A549 (cell line): ENCODE data around the gene SURF6. TPM values are rescaled to one million over a fixed set of nuclear protein-coding genes. Genes with fewer than 3 reads are reported as not detected.

Experiments
- ATAC-seq, 2 experiments: fragments of 200-7000 bp in 1 of 2; fragments of >200 bp in 1 of 2; cut with Nextera tagmentation in 1 of 2; cut with Tn5 transposase in 1 of 2; 3 replicates each; pipeline versions ENCODE4 v1.8.0 to v1.9.1; 2018 to 2020; ENCODE audit warnings: mild to moderate bottlenecking in 1 of 2, moderate library complexity in 1 of 2
- CTCF ChIA-PET: fragments of 300-600 bp; sonication (Branson Sonifier 250); formaldehyde crosslinking; extraction: SDS; loops from one replicate; lab custom pipeline; 2021; ENCODE audit warnings: antibody characterized with exemption, inconsistent platforms; lab: Yijun Ruan, JAX
- POLR2A ChIA-PET: fragments of 350-600 bp; formaldehyde crosslinking; extraction: SDS; loops from one replicate; lab custom pipeline; 2021; ENCODE audit warnings: antibody characterized with exemption, inconsistent platforms; lab: Yijun Ruan, JAX
- DNase-seq, 2 experiments: peaks; one replicate each; pipeline versions ENCODE4 v3.0.0 to v3.0.0-alpha.2; 2011 to 2016; ENCODE audit warnings: low read depth in 1 of 2, low spot score in 1 of 2
- FAIRE-seq: peaks from 2 replicates; lab custom pipeline; 2011; peaks lifted over from hg19 to GRCh38; lab: Jason Lieb, UNC
- H3K27ac ChIP-seq, 2 experiments: fragments of >200 bp; sonication (Bioruptor Twin); formaldehyde crosslinking; 3 replicates each; pipeline ENCODE4 v1.5.1; 2016 to 2017
- H3K4me1 ChIP-seq: fragments of >200 bp; sonication (Bioruptor Twin); formaldehyde crosslinking; 3 replicates; pipeline ENCODE4 v1.6.1; 2016
- H3K4me2 ChIP-seq: fragments of >200 bp; sonication (Bioruptor Twin); formaldehyde crosslinking; 3 replicates; pipeline ENCODE4 v1.6.1; 2016
- H3K4me3 ChIP-seq: fragments of >200 bp; sonication (Bioruptor Twin); formaldehyde crosslinking; 3 replicates; pipeline ENCODE4 v1.5.1; 2016
- H3K9me3 ChIP-seq: fragments of >200 bp; sonication (Bioruptor Twin); formaldehyde crosslinking; 3 replicates; pipeline ENCODE4 v1.6.1; 2016
- ATOH8 ChIP-seq: fragments of 250-450 bp; sonication (Bioruptor Pico); IDR thresholded peaks from 2 replicates; pipeline ENCODE4 v1.5.0; 2020; ENCODE audit warnings: low read depth, mild to moderate bottlenecking, moderate library complexity
- CBX2 ChIP-seq: fragments of 200-600 bp; sonication (generic); IDR thresholded peaks from 2 replicates; pipeline ENCODE4 v1.6.1; 2016; ENCODE audit warnings: low read depth, mild to moderate bottlenecking, borderline replicate concordance
- CBX8 ChIP-seq: fragments of 200-600 bp; sonication (generic); IDR thresholded peaks from 2 replicates; pipeline ENCODE4 v1.6.1; 2016
- CEBPB ChIP-seq, 2 experiments: fragments of >200 bp in 1 of 2; sonication (Bioruptor Twin) in 1 of 2; formaldehyde crosslinking in 1 of 2; IDR thresholded peaks; 2 replicates each; pipeline ENCODE4 v1.6.1; 2012 to 2016
- CHD2 ChIP-seq: fragments of 150-350 bp; IDR thresholded peaks from 2 replicates; pipeline ENCODE4 v1.6.1; 2014; ENCODE audit warnings: low read length; ENCODE audit not compliant: partially characterized antibody
- CHD4 ChIP-seq: fragments of 200-600 bp; sonication (generic); IDR thresholded peaks from 2 replicates; pipeline ENCODE4 v1.6.1; 2016; ENCODE audit warnings: antibody characterized with exemption, mild to moderate bottlenecking, borderline replicate concordance
- CTCF ChIP-seq: fragments of >200 bp; sonication (Bioruptor Twin); formaldehyde crosslinking; IDR thresholded peaks from 3 replicates; pipeline ENCODE4 v1.5.1; 2016
- ELK1 ChIP-seq: fragments of 150-350 bp; IDR thresholded peaks from 2 replicates; pipeline ENCODE4 v1.6.1; 2014; ENCODE audit warnings: low read depth, mild to moderate bottlenecking, low read length
- ESRRA ChIP-seq: fragments of 150-350 bp; IDR thresholded peaks from 2 replicates; pipeline ENCODE4 v1.6.1; 2014; ENCODE audit warnings: mild to moderate bottlenecking, low read length, borderline replicate concordance
- GATA3 ChIP-seq: IDR thresholded peaks from 2 replicates; pipeline ENCODE4 v1.6.1; 2012; ENCODE audit warnings: borderline replicate concordance
- HDAC2 ChIP-seq: fragments of 200-600 bp; sonication (generic); IDR thresholded peaks from 2 replicates; pipeline ENCODE4 v1.6.1; 2016
- HMGXB4 ChIP-seq: fragments of 250-450 bp; sonication (Bioruptor Pico); IDR thresholded peaks from 2 replicates; pipeline ENCODE4 v1.5.0; 2021; ENCODE audit warnings: mild to moderate bottlenecking, moderate library complexity, borderline replicate concordance
- HOXA7 ChIP-seq: fragments of 250-450 bp; sonication (Bioruptor Pico); IDR thresholded peaks from 2 replicates; pipeline ENCODE4 v1.5.0; 2020; ENCODE audit warnings: mild to moderate bottlenecking, moderate library complexity
- HOXB5 ChIP-seq: fragments of 250-450 bp; sonication (Bioruptor Pico); IDR thresholded peaks from 2 replicates; pipeline ENCODE4 v1.5.0; 2020; ENCODE audit warnings: mild to moderate bottlenecking, moderate library complexity
- JUN ChIP-seq, 2 experiments: fragments of >200 bp; sonication (Bioruptor Twin); formaldehyde crosslinking; IDR thresholded peaks; 2 replicates in 1 of 2; 3 replicates in 1 of 2; pipeline ENCODE4 v1.6.1; 2016 to 2017
- JUNB ChIP-seq: fragments of >200 bp; sonication (Bioruptor Twin); formaldehyde crosslinking; IDR thresholded peaks from 2 replicates; pipeline ENCODE4 v1.6.1; 2016
- MAZ ChIP-seq: fragments of 150-350 bp; IDR thresholded peaks from 2 replicates; pipeline ENCODE4 v1.6.1; 2014; ENCODE audit warnings: antibody characterized with exemption, low read depth, low read length, borderline replicate concordance
- NPAS2 ChIP-seq: fragments of 250-450 bp; sonication (Bioruptor Pico); IDR thresholded peaks from 2 replicates; pipeline ENCODE4 v1.8.0; 2022; ENCODE audit warnings: mild to moderate bottlenecking, moderate library complexity, borderline replicate concordance
- NR3C1 ChIP-seq: fragments of >200 bp; sonication (Bioruptor Twin); formaldehyde crosslinking; IDR thresholded peaks from 3 replicates; pipeline ENCODE4 v1.6.1; 2017
- RAD21 ChIP-seq, 2 experiments: fragments of >200 bp in 1 of 2; sonication (Bioruptor Twin) in 1 of 2; formaldehyde crosslinking in 1 of 2; IDR thresholded peaks in 1 of 2; conservative IDR thresholded peaks in 1 of 2; 2 replicates in 1 of 2; 3 replicates in 1 of 2; pipeline ENCODE4 v1.6.1; 2012 to 2018; ENCODE audit warnings: inconsistent platforms in 1 of 2
- RARB ChIP-seq: fragments of 250-450 bp; sonication (Bioruptor Pico); IDR thresholded peaks from 2 replicates; pipeline ENCODE4 v1.8.0; 2021; ENCODE audit warnings: mild to moderate bottlenecking, moderate library complexity
- RCOR1 ChIP-seq: fragments of 150-350 bp; IDR thresholded peaks from 2 replicates; pipeline ENCODE4 v1.6.1; 2014; ENCODE audit warnings: antibody characterized with exemption, low read length, low read depth
- REST ChIP-seq: fragments of 200-600 bp; sonication (generic); IDR thresholded peaks from 2 replicates; pipeline ENCODE4 v1.6.1; 2016; ENCODE audit warnings: antibody characterized with exemption, mild to moderate bottlenecking, moderate library complexity
- TP53 ChIP-seq: fragments of 250-450 bp; sonication (Bioruptor Pico); IDR thresholded peaks from 2 replicates; pipeline ENCODE4 v1.5.0; 2021; ENCODE audit warnings: mild to moderate bottlenecking, moderate library complexity
- ZC3H11A ChIP-seq: fragments of 450-650 bp; IDR thresholded peaks from 2 replicates; pipeline ENCODE4 v1.6.1; 2014; ENCODE audit warnings: antibody characterized with exemption, mild to moderate bottlenecking
- ZNF302 ChIP-seq: fragments of 250-450 bp; sonication (Bioruptor Pico); IDR thresholded peaks from 2 replicates; pipeline ENCODE4 v1.9.0; 2021; ENCODE audit warnings: inconsistent platforms, mild to moderate bottlenecking, moderate library complexity
- ZSCAN20 ChIP-seq: fragments of 250-450 bp; sonication (Bioruptor Pico); IDR thresholded peaks from 2 replicates; pipeline ENCODE4 v1.8.0; 2022; ENCODE audit warnings: mild to moderate bottlenecking, moderate library complexity
- WGBS: methylation state at CpG from one replicate; pipeline ENCODE4 v1.1.6; 2017; ENCODE audit errors: missing lambda C conversion rate; 5-methylcytosine and 5-hydroxymethylcytosine counted together
- polyA plus RNA-seq, 4 experiments: library from polyadenylated mRNA; depleted of rRNA in 3 of 4; stranded (reverse); fragments of >200 nt; fragmentation: RNase III in 1 of 4; extraction: RNeasy Plus Mini Kit Qiagen cat#74134 plus additional on column Dnase treatment in 1 of 4; gene quantifications; 2 replicates in 3 of 4; 3 replicates in 1 of 4; pipeline ENCODE4 v1.2.3, GENCODE V29; 2011 to 2017

SURF6 gene
- polyA plus RNA-seq, 2 of the 4 experiments (the other 2 are of a cell fraction), result 10.5 to 25.1 TPM

GRCh38 chr9:133307301-133307700, 28.7 kb downstream of the SURF6 start:
- H3K4me3 ChIP-seq, result no peak overlapping the region
- WGBS, result 73% methylated on average over 16 of the region's 16 CpGs
- FAIRE-seq (no peak), ATAC-seq (no peak), DNase-seq (no peak)
- no peak for TF ChIP-seq CHD4
- no peak for TF ChIP-seq CHD2
- TF ChIP-seq JUNB, result no peak
- no peak for TF ChIP-seq ZC3H11A
- no peak for TF ChIP-seq NPAS2 (CRISPR knock-in tag)
- TF ChIP-seq RAD21 (conservative IDR thresholded peaks at IDR 0.05 in 1 of 2, IDR thresholded peaks at IDR 0.05 in 1 of 2), result no peak
- no peak for TF ChIP-seq ZNF302 (CRISPR knock-in tag)
- no peak for TF ChIP-seq TP53 (CRISPR knock-in tag)
- no peak for TF ChIP-seq REST
- no peak for TF ChIP-seq CBX8
- no peak for TF ChIP-seq CBX2
- H3K27ac ChIP-seq, result no peak overlapping the region
- ChIA-PET CTCF (interaction anchor here (0.8 to 2.7 kb wide), 7 partner anchors 11 to 179 kb away, joined by 3 to 11 read pairs (median 3); no protein-coding TSS in a partner anchor), POLR2A (no interaction called here)
- H3K9me3 ChIP-seq, result peaks cover 10% of the 10 kb centered on the region; the same call in 2 of the 3 replicates
- no peaks in the 10 kb centered on the region for H3K4me1 ChIP-seq
- H3K4me2 ChIP-seq, result no peak overlapping the region

- CTCF ChIA-PET, result interaction anchor here (0.6 to 2.7 kb wide), 9 partner anchors 11 to 180 kb away, joined by 3 to 11 read pairs (median 3); no protein-coding TSS in a partner anchor
- no peaks in the 10 kb centered on the region for H3K4me1 ChIP-seq
- no peak overlapping the region for H3K4me2 ChIP-seq
- WGBS, result 58% methylated on average over 31 of the region's 31 CpGs
- no peak overlapping the region for H3K4me3 ChIP-seq
- H3K9me3 ChIP-seq, result peaks cover 10% of the 10 kb centered on the region; the same call in 2 of the 3 replicates
- DNase-seq, result no peak
- POLR2A ChIA-PET, result no interaction called here
- peak in 1 of 2 experiments; percentile 27; a peak in 3 of 6 replicates for ATAC-seq
- FAIRE-seq, result no peak
- no peak overlapping the region for H3K27ac ChIP-seq
- TF ChIP-seq GATA3, result no peak
- no peak for TF ChIP-seq NR3C1
- TF ChIP-seq RARB (CRISPR knock-in tag), result no peak
- TF ChIP-seq JUNB, result no peak
- TF ChIP-seq CEBPB (IDR thresholded peaks at IDR 0.05), result no peak
- no peak for TF ChIP-seq HOXB5 (CRISPR knock-in tag)
- no peak for TF ChIP-seq RCOR1
- no peak for TF ChIP-seq ZSCAN20
- no peak for TF ChIP-seq MAZ
- TF ChIP-seq NPAS2 (CRISPR knock-in tag), result no peak
- TF ChIP-seq CTCF, result no peak
- no peak for TF ChIP-seq ESRRA
- no peak for TF ChIP-seq HOXA7
- no peak for TF ChIP-seq JUN (IDR thresholded peaks at IDR 0.05)
- no peak for TF ChIP-seq ATOH8 (CRISPR knock-in tag)
- TF ChIP-seq ELK1, result no peak
- no peak for TF ChIP-seq HMGXB4
- no peak for TF ChIP-seq HDAC2
These were observed 29.5 kb downstream of the SURF6 start for GRCh38 chr9:133306242-133307204.
